GM12891 (cell line): ENCODE results near the gene ADAD2.

Source experiments
- DNase-seq: peaks from one replicate; pipeline ENCODE4 v3.0.0; 2011; ENCODE audit warnings: low spot score; ENCODE audit not compliant: insufficient read length
- FAIRE-seq: peaks from 2 replicates; lab custom pipeline; 2011; peaks lifted over from hg19 to GRCh38; lab: Jason Lieb, UNC
- PAX5 ChIP-seq: IDR thresholded peaks from 2 replicates; pipeline ENCODE4 v1.6.1; 2011; ENCODE audit warnings: low read length, moderate library complexity, mild to moderate bottlenecking; ENCODE audit not compliant: insufficient read depth, severe bottlenecking
- POLR2A ChIP-seq: IDR thresholded peaks from 2 replicates; pipeline ENCODE4 v1.6.1; 2011; ENCODE audit warnings: low read depth, low read length, control low read depth
- POLR2AphosphoS5 ChIP-seq: IDR thresholded peaks from 2 replicates; pipeline ENCODE4 v1.6.1; 2011; ENCODE audit warnings: low read depth, low read length, control low read depth
- POU2F2 ChIP-seq: IDR thresholded peaks from 2 replicates; pipeline ENCODE4 v1.6.1; 2011; ENCODE audit warnings: low read depth, mild to moderate bottlenecking, control low read depth, low read length, moderate library complexity
- SPI1 ChIP-seq: IDR thresholded peaks from 2 replicates; pipeline ENCODE4 v1.6.1; 2011; ENCODE audit warnings: low read depth, low read length, control low read depth
- TAF1 ChIP-seq: IDR thresholded peaks from 2 replicates; pipeline ENCODE4 v1.6.1; 2011; ENCODE audit warnings: low read depth, low read length, control low read depth

ADAD2 gene

GRCh38 chr16:84178146-84178765 is 12.7 kb upstream of the ADAD2 start:
- TF ChIP-seq SPI1, result no peak
- TF ChIP-seq TAF1, result no peak
- no peak for TF ChIP-seq POU2F2
- no peak for TF ChIP-seq POLR2A
- no peak for TF ChIP-seq POLR2AphosphoS5
- no peak for TF ChIP-seq PAX5
- DNase-seq, result no peak
- FAIRE-seq, result no peak

- DNase-seq (no peak), FAIRE-seq (no peak)
- TF ChIP-seq TAF1 (no peak), SPI1 (no peak), POLR2A (no peak), PAX5 (no peak), POU2F2 (no peak), POLR2AphosphoS5 (no peak)
Observed at GRCh38 chr16:84178892-84179611, 11.9 kb upstream of the ADAD2 start.

GRCh38 chr16:84179612-84180320 is 11.2 kb upstream of the ADAD2 start:
- FAIRE-seq (no peak), DNase-seq (no peak)
- no peak for TF ChIP-seq POLR2A
- no peak for TF ChIP-seq TAF1
- TF ChIP-seq POU2F2, result no peak
- TF ChIP-seq POLR2AphosphoS5, result no peak
- no peak for TF ChIP-seq SPI1
- TF ChIP-seq PAX5, result no peak

GRCh38 chr16:84180519-84181140 is 10.3 kb upstream of the ADAD2 start:
- DNase-seq (no peak), FAIRE-seq (no peak)
- no peak for TF ChIP-seq POLR2AphosphoS5
- no peak for TF ChIP-seq SPI1
- no peak for TF ChIP-seq POLR2A
- no peak for TF ChIP-seq POU2F2
- no peak for TF ChIP-seq PAX5
- TF ChIP-seq TAF1, result no peak

GRCh38 chr16:84181144-84181915 is 9.6 kb upstream of the ADAD2 start:
- no peak for DNase-seq
- no peak for TF ChIP-seq POLR2A
- no peak for TF ChIP-seq POU2F2
- TF ChIP-seq POLR2AphosphoS5, result no peak
- no peak for TF ChIP-seq PAX5
- TF ChIP-seq SPI1, result no peak
- TF ChIP-seq TAF1, result no peak
- no peak for FAIRE-seq

GRCh38 chr16:84182104-84182503 is 8.9 kb upstream of the ADAD2 start:
- FAIRE-seq, result no peak
- TF ChIP-seq SPI1, result no peak
- TF ChIP-seq POLR2AphosphoS5, result no peak
- DNase-seq, result no peak

GRCh38 chr16:84182680-84183571 is 8.0 kb upstream of the ADAD2 start:
- no peak for DNase-seq
- TF ChIP-seq POLR2A (no peak), PAX5 (no peak), POU2F2 (no peak), POLR2AphosphoS5 (no peak), SPI1 (no peak), TAF1 (no peak)
- no peak for FAIRE-seq

- no peak for DNase-seq
- FAIRE-seq, result no peak
- TF ChIP-seq TAF1 (no peak), SPI1 (no peak), POLR2A (no peak), POU2F2 (no peak), PAX5 (no peak), POLR2AphosphoS5 (no peak)
Observed at GRCh38 chr16:84183572-84183875, 7.4 kb upstream of the ADAD2 start.
